HEK293T (cell line): ENCODE results near the gene HAS3.

Experiments
- CTCF ChIA-PET: fragments of 350-600 bp; formaldehyde crosslinking; extraction: SDS; loops from one replicate; lab custom pipeline; 2021; ENCODE audit warnings: antibody characterized with exemption, inconsistent platforms; lab: Yijun Ruan, JAX
- POLR2A ChIA-PET: fragments of 350-600 bp; formaldehyde crosslinking; extraction: SDS; loops from one replicate; lab custom pipeline; 2020; ENCODE audit warnings: antibody characterized with exemption, inconsistent platforms; lab: Yijun Ruan, JAX
- DNase-seq: peaks from one replicate; pipeline ENCODE4 v3.0.0; 2012; ENCODE audit warnings: mixed read lengths; ENCODE audit errors: extremely low spot score
- ARNT ChIP-seq: fragments of 450-650 bp; IDR thresholded peaks from 2 replicates; pipeline ENCODE4 v1.6.1; 2017; ENCODE audit warnings: mild to moderate bottlenecking
- BHLHE40 ChIP-seq: fragments of 450-650 bp; IDR thresholded peaks from 2 replicates; pipeline ENCODE4 v1.6.1; 2016; ENCODE audit warnings: mild to moderate bottlenecking, moderate library complexity, borderline replicate concordance
- CTBP1 ChIP-seq: fragments of 450-650 bp; IDR thresholded peaks from 2 replicates; pipeline ENCODE4 v1.6.1; 2016; ENCODE audit warnings: borderline replicate concordance
- ELF4 ChIP-seq: fragments of 450-650 bp; IDR thresholded peaks from 2 replicates; pipeline ENCODE4 v1.6.1; 2017; ENCODE audit warnings: antibody characterized with exemption
- FOXA1 ChIP-seq: fragments of 450-650 bp; IDR thresholded peaks from 2 replicates; pipeline ENCODE4 v1.6.1; 2016; ENCODE audit warnings: mild to moderate bottlenecking
- FOXK2 ChIP-seq: fragments of 450-650 bp; IDR thresholded peaks from 2 replicates; pipeline ENCODE4 v1.6.1; 2016; ENCODE audit warnings: mild to moderate bottlenecking
- FOXM1 ChIP-seq: fragments of 450-650 bp; IDR thresholded peaks from 2 replicates; pipeline ENCODE4 v1.6.1; 2017; ENCODE audit warnings: mild to moderate bottlenecking, borderline replicate concordance
- HDGF ChIP-seq: fragments of 450-650 bp; IDR thresholded peaks from 2 replicates; pipeline ENCODE4 v1.6.1; 2017; ENCODE audit warnings: antibody characterized with exemption, borderline replicate concordance
- L3MBTL2 ChIP-seq: fragments of 450-650 bp; conservative IDR thresholded peaks from 2 replicates; pipeline ENCODE4 v1.6.1; 2016; ENCODE audit warnings: mild to moderate bottlenecking
- LEF1 ChIP-seq: fragments of 450-650 bp; IDR thresholded peaks from 2 replicates; pipeline ENCODE4 v1.6.1; 2017; ENCODE audit warnings: mild to moderate bottlenecking, borderline replicate concordance
- NFRKB ChIP-seq: fragments of 450-650 bp; IDR thresholded peaks from 2 replicates; pipeline ENCODE4 v1.6.1; 2016; ENCODE audit warnings: mild to moderate bottlenecking, moderate library complexity
- PKNOX1 ChIP-seq: fragments of 450-650 bp; IDR thresholded peaks from 2 replicates; pipeline ENCODE4 v1.6.1; 2016
- SP1 ChIP-seq: fragments of 450-650 bp; IDR thresholded peaks from 2 replicates; pipeline ENCODE4 v1.6.1; 2017
- SUZ12 ChIP-seq: fragments of 450-650 bp; IDR thresholded peaks from 2 replicates; pipeline ENCODE4 v1.6.1; 2016; ENCODE audit warnings: mild to moderate bottlenecking
- TARDBP ChIP-seq: fragments of 450-650 bp; IDR thresholded peaks from 2 replicates; pipeline ENCODE4 v1.6.1; 2016
- ZNF384 ChIP-seq: fragments of 450-650 bp; IDR thresholded peaks from 2 replicates; pipeline ENCODE4 v1.6.1; 2016

HAS3 gene

DNA sequence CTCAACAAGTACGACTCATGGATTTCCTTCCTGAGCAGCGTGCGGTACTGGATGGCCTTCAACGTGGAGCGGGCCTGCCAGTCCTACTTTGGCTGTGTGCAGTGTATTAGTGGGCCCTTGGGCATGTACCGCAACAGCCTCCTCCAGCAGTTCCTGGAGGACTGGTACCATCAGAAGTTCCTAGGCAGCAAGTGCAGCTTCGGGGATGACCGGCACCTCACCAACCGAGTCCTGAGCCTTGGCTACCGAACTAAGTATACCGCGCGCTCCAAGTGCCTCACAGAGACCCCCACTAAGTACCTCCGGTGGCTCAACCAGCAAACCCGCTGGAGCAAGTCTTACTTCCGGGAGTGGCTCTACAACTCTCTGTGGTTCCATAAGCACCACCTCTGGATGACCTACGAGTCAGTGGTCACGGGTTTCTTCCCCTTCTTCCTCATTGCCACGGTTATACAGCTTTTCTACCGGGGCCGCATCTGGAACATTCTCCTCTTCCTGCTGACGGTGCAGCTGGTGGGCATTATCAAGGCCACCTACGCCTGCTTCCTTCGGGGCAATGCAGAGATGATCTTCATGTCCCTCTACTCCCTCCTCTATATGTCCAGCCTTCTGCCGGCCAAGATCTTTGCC, 9.0 kb downstream of the HAS3 start:
- DNase-seq, result no peak
- POLR2A ChIA-PET, result interaction anchor here (0.6 kb wide), 1 partner anchor 18 kb away, joined by 3 read pairs; no protein-coding TSS in a partner anchor
- CTCF ChIA-PET, result interaction anchor here (4.8 kb wide), 1 partner anchor 9 kb away, joined by 26 read pairs; no protein-coding TSS in a partner anchor
- TF ChIP-seq NFRKB (no peak), BHLHE40 (no peak), SP1 (no peak), L3MBTL2 (no peak), ZNF384 (no peak), ARNT (no peak), TARDBP (no peak), CTBP1 (no peak)

DNA sequence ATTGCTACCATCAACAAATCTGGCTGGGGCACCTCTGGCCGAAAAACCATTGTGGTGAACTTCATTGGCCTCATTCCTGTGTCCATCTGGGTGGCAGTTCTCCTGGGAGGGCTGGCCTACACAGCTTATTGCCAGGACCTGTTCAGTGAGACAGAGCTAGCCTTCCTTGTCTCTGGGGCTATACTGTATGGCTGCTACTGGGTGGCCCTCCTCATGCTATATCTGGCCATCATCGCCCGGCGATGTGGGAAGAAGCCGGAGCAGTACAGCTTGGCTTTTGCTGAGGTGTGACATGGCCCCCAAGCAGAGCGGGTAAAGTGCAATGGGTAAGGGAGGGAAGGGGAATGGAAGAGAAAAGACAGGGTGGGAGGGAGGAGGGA, 9.5 kb downstream of the HAS3 start:
- POLR2A ChIA-PET, result interaction anchor here (0.6 kb wide), 1 partner anchor 18 kb away, joined by 3 read pairs; no protein-coding TSS in a partner anchor
- TF ChIP-seq L3MBTL2, result no peak
- TF ChIP-seq PKNOX1, result no peak
- no peak for TF ChIP-seq NFRKB
- TF ChIP-seq CTBP1, result no peak
- no peak for TF ChIP-seq ZNF384
- TF ChIP-seq ARNT, result no peak
- TF ChIP-seq FOXA1, result no peak
- no peak for TF ChIP-seq BHLHE40
- TF ChIP-seq ELF4, result no peak
- TF ChIP-seq FOXM1, result no peak
- TF ChIP-seq FOXK2, result no peak
- no peak for TF ChIP-seq TARDBP
- no peak for TF ChIP-seq LEF1
- DNase-seq, result no peak
- CTCF ChIA-PET, result interaction anchor here (0.6 to 4.8 kb wide), 2 partner anchors 8 to 292 kb away, joined by 7 to 26 read pairs; no protein-coding TSS in a partner anchor

- TF ChIP-seq LEF1, result no peak
- no peak for TF ChIP-seq ZNF384
- no peak for TF ChIP-seq SP1
- TF ChIP-seq L3MBTL2, result no peak
- no peak for TF ChIP-seq FOXM1
- no peak for TF ChIP-seq NFRKB
- TF ChIP-seq BHLHE40, result no peak
- no peak for TF ChIP-seq ELF4
- no peak for TF ChIP-seq TARDBP
- no peak for TF ChIP-seq FOXK2
- no peak for TF ChIP-seq FOXA1
- TF ChIP-seq CTBP1, result no peak
- no peak for TF ChIP-seq SUZ12
- TF ChIP-seq HDGF, result no peak
- TF ChIP-seq PKNOX1, result no peak
- no peak for TF ChIP-seq ARNT
- no peak for DNase-seq
- POLR2A ChIA-PET, result interaction anchor here (0.6 kb wide), 1 partner anchor 18 kb away, joined by 3 read pairs; no protein-coding TSS in a partner anchor
- CTCF ChIA-PET, result interaction anchor here (0.6 to 4.8 kb wide), 2 partner anchors 8 to 292 kb away, joined by 7 to 26 read pairs; no protein-coding TSS in a partner anchor
Observed at GRCh38 chr16:69115361-69115760, 9.9 kb downstream of the HAS3 start.

- DNase-seq, result no peak
- ChIA-PET POLR2A (no interaction called here), CTCF (no interaction called here)
- no peak for TF ChIP-seq FOXK2
- TF ChIP-seq ARNT, result no peak
- TF ChIP-seq ZNF384, result no peak
- TF ChIP-seq CTBP1, result no peak
Observed at GRCh38 chr16:69115837-69116236, 10.4 kb downstream of the HAS3 start.

DNA sequence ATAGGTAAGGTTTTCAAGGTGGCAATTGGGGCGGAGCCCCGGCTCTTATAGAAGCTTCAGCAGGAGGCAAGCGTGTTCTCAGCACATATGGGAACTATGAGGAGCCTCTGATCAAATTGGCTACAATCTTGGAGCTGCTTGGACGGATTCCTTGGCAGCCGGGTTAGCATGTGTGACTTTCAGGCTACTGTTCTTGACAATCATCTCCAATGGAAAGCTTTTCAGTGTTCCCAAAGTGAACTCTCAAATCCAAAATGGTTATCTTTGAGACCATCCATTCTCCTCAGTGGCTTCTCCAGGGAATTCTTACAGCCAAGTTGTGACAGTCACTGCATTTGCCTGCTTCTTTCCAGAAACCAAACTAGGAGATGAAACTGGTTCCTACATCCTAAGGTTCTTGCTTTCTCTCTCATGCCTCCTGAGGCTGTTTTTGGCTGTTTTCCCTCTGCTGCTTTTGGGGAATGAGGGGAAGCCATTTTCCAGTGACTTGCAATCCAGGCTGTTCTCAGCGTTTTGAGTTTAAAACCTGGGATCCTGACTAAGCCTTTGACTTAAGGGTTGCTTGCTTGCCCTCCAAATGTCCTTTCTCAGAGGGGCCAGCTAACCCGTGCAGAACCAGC, 10.9 kb downstream of the HAS3 start:
- POLR2A ChIA-PET, result no interaction called here
- DNase-seq, result no peak
- no peak for TF ChIP-seq LEF1
- CTCF ChIA-PET, result no interaction called here

DNA sequence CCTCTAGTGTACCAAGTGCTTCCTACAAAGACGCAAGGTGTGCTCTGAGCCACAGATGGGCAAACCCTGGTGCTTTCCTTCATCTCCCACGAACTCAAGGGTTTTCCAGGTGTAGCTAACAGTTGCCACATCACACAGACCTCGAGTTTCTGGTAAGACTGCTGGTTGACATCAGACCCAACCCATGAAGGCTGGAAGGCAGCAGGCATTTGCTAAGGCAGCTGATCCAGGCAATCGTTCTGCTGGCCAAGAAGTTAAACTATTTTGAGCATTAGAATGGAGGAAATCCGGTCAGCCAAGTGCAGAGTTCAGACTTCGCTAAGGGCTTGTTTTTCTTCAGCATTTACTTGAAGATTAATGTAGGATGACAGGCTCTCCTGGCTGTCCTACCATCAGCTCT, 11.5 kb downstream of the HAS3 start:
- ChIA-PET CTCF (no interaction called here), POLR2A (no interaction called here)
- TF ChIP-seq ZNF384 (no peak), BHLHE40 (no peak), TARDBP (no peak), SP1 (no peak), CTBP1 (no peak), FOXA1 (no peak), ARNT (no peak), PKNOX1 (no peak), LEF1 (no peak), ELF4 (no peak), NFRKB (no peak)
- DNase-seq, result no peak

DNA sequence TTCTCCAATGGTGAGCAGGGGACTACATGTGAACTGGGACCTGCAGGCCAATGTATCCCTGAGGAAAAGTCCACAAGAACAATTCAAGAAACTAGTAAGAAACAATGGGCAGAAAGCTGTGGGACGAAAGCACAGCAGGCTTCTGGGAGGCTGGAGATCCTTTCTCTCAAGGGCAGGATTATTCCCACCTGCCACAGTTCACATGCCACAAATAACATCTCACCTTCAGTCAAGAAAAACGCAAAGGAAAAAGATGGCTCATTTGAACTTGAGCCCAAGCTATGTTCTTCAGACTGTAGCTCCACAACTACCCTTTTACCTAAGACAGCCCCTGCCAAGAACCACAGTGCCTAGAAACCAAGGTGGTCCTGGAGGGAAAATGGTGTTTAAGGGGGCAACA, 13.0 kb downstream of the HAS3 start:
- TF ChIP-seq LEF1, result no peak
- no peak for TF ChIP-seq TARDBP
- no peak for TF ChIP-seq SP1
- no peak for TF ChIP-seq HDGF
- no peak for TF ChIP-seq ELF4
- no peak for TF ChIP-seq PKNOX1
- no peak for TF ChIP-seq FOXK2
- TF ChIP-seq L3MBTL2, result no peak
- ChIA-PET CTCF (interaction anchor here (0.7 kb wide), 1 partner anchor 12 kb away, joined by 3 read pairs; no protein-coding TSS in a partner anchor), POLR2A (no interaction called here)
- no peak for DNase-seq
